HG02798 (cell line): ENCODE results near the gene NANOS3.

Experiments
- ATAC-seq: cut with Tn5 transposase; IDR thresholded peaks from one replicate; pipeline ENCODE4 v1.9.1; 2021; ENCODE audit warnings: mild to moderate bottlenecking; ENCODE audit not compliant: unreplicated experiment, poor library complexity

Gene NANOS3

DNA sequence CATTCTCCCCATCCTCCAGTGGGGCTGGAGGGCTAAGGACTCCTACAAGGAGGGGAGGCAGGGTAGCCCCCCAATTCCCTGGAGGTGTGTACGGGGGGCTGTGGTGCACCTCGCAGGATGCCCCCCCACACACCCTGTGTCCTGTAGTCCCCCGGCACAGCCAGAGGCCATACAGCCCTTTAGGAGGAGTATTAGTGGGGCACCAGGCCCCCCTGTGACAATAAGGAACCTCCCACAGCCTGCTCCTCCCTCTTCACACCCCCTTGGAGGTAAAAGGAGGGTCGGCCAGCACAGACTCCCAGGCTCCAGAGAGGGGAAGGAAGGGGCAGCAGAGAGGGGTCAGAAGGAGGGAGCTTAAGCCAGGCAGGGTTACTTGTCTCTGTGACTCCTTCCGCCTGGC lies at the start of gene NANOS3:
Gene NANOS3 (plus strand): TSS at position 301 of the 400 bp plus-strand sequence. CDS start 115 bp downstream, outside the sequence.
- ATAC-seq = no peak

DNA sequence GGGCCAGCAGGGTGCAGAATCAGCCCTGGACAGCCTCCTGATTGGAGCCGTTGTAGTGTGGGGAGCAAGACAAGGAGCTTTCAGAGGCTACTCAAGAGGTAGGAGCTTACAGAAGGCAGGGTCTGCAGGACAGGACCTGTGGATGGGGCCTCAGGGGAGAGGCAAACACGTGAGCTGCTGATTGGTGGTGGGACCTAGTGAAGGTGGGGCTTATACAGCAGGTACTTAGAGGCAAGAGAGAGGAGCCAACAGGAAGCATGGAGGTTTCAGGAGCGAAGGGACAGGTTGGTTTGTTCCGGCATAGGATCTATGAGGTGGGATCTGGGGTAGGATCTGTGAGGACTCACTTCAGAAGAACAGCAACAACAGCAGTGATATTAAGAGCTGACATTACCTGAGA lies 49.3 kb upstream of the NANOS3 start:
- no peak for ATAC-seq

DNA sequence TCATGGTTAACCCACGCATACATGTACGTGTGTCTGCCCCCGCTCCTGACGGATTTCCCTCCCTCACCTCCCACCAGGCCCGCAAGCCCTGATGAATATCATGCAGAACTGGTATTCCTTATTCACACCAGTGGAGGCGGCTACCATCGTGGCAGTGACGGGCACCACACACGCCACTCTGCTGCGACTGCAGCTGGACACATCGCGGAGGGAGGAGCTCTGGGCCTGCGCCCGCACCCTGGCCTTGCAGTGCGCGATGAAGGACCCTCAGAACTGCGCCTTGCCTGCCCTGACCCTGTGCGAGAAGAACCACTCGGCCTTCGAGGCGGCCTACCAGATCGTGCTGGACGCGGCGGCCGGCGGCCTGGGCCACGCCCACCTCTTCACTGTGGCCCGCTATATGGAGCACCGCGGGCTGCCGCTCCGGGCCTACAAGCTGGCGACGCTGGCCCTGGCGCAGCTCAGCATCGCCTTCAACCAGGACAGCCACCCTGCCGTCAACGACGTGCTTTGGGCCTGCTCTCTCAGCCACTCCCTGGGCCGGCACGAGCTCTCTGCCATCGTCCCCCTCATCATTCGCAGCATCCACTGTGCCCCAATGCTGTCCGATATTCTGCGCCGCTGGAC lies 46.7 kb upstream of the NANOS3 start:
- ATAC-seq = no peak

DNA sequence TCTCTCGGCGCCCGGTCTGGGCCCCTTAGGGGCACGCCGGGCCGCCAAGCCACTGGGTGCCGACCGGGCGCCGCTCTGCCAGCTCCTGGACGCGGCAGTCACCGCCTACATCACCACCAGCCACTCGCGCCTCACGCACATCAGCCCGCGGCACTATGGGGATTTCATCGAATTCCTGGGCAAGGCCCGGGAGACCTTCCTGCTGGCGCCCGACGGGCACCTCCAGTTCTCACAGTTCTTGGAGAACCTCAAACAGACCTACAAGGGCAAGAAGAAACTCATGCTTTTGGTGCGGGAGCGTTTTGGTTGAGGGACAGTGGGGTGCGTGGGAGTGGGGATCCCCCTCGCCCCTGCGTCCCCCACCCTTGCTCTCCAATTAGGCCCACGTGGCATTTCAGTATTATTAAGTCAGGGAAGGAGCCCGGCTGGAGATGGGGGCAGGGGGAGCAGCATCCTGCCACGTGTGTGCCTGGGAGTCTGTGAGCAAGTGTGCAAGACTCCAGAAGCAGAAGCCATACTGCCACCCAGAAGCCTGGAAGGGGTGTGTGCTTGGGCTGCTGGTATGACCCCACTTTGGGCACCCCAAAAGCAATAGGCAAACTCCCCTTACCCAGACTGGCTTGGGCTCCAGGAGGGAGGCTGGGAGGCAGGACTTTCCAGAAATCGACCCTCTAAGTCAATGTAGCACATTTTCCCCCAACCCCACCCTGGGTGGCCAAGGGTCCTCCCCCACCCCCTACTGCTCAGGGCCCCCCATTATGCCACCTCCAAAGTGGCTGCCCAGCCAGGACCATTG lies 46.0 kb upstream of the NANOS3 start:
- ATAC-seq = no peak

DNA sequence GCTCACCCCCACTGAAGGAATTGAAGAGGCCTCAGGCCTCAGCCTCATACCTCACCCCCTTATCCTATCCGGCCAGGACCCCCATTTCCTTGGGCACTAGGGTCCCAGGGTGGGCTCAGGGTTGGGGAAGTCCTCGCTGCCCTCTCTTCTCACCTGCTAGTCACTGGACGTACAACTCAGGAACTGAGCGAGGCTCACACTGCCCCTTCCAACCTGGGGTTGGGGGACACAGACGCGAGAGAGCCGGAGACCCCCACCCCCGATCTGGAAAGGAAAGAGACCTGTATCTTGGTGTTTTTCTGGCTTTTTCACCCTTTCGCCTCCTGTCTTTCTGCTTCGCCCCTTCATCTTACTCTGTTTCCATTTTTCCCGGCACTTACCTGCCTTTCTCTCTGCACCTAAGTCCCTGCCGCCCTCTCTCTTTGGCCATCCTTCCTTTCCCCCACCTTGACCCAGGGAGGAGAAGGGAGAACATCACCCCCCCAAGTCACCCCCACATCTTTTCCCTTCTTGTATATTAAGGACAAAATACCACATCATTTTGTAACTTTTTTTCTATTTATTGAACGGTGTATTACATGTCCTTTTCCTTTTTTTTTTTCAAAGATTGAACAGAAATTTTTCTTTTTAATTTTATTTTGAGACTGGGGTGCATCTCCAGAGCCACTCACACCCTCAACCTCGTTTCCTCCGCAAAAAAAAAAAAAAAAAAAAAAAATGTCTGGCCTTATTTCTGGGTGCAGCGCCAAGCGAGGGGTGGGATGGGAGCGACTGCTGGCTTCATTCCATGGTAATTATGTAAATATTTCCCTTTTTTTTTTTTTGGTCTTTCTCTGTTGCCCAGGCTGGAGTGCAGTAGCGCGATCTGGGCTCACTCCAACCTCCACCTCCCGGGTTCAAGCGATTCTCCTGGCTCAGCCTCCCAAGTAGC lies 45.1 kb upstream of the NANOS3 start:
- no peak for ATAC-seq

DNA sequence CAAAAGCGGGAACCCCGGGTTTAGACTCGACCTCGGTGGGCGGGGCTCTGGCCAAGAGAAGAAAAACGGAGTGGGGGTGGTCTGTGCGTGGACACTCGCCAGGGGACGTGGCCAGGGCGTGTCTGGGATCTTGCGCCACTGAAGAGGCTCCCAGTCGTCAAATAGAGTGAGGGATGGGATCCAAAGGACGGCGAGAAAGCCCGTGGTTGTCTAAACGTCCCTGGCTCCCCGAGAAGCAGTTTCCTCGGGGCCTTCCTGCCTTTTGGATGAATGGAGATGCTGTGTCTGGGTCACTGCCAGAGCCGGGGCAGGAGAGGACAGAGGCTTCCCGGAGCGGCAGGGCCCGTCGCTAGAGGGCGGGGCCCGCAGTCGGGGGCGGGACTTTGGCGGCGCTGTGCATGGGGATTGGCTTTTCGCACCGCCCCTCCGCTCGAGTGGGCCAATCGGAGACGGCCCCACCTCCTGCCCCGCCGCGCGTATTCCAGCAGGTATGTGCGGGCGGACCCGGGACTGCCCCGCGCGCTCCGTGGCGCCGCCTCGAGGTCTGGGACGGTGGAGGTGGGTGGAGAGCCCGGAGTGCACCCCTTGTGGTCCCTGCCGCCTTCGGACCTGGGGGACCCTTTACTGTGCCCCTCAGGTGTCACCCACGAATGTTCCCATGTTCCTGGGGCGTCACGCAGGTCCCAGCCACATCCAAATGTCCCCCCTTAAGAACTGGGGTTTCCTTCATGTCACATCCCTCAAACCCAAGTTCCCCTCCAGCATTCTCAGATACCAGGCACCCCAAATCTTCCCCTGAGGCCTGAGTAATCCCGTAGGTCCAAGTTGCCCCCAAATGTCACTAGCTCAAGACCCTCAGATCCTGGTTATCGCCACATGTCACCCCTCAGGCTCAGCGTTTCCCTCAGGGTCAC lies 43.3 kb upstream of the NANOS3 start:
- peak; percentile 88 for ATAC-seq

DNA sequence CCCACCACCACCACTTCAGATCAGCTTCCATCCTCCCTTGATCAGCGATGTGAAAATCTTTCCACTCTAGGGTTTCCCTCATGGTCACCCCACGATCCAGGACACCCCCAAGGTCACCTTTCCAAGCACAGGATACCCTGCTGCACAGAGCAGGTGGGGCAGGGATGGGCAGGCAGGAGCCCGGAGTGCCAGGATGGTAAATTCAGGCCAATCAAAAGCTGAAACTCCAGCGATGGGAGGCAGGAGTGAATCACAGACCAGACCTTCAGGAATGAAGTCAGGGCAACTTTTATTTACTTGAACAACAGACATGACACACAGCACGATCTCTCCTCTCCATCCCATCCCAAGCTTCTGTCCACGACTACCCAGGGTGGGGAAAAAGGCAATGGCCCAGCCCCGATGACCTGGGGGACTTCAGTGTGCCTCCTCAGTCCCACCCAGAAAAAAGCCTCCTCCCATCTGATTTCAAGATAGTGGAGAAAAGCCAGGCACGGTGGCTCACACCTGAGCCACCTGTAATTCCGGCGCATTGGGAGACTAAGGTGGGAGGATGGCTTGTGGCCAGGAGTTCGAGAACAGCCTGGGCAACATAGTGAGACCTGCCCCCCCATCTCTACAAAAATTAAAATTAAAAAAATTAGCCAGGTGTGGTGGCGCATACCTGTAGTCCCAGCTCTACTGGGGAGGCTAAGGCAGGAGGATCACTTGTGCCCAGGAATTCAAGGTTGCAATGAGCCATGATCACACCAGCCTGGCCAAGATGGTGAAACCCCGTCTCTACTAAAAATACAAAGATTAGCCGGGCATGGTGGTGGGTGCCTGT lies 42.5 kb upstream of the NANOS3 start:
- no peak for ATAC-seq

DNA sequence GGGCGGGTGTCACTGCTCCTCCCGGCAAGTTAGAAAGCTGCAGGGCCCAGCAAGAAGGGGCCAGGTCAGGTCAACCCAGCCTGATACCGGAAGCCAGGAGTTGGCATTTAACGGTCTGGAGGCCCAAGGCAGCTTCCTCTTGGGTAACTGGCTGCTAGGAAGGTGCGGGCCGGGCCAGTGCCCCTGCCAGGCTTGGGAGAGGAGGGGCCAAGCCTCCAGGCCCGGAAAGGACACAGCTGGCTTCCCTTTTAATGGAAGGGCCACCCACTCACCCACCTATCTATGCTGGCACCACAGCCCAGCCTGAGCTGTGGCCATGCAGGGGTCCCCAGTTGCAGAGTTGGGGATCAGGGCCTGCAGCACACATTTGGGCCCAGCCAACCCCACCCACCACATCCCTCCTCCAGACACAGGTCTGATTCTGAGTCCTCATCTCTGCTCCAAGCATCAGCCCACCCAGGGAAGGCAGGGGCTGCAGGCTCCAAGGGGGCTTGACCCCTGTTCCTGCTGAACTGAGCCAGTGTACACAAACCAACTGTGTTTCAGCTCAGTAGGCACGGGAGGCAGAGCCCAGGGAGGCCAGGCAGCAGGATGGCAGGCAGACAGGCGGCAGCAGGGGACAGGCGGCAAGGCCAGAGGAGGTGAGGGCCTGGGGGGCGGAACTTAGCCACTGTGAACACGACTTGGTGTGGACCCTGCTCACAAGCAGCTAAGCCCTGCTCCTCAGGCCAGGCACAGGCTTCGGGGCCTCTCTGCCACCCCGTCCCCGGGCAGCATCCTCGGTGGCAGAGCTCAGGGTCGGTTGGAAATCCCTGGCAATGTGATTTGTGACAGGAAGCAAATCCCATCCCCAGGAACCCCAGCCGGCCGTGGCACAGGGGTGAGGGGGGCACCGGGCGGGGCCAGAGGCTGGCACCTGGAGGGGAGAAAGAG lies 40.9 kb upstream of the NANOS3 start:
- no peak for ATAC-seq

DNA sequence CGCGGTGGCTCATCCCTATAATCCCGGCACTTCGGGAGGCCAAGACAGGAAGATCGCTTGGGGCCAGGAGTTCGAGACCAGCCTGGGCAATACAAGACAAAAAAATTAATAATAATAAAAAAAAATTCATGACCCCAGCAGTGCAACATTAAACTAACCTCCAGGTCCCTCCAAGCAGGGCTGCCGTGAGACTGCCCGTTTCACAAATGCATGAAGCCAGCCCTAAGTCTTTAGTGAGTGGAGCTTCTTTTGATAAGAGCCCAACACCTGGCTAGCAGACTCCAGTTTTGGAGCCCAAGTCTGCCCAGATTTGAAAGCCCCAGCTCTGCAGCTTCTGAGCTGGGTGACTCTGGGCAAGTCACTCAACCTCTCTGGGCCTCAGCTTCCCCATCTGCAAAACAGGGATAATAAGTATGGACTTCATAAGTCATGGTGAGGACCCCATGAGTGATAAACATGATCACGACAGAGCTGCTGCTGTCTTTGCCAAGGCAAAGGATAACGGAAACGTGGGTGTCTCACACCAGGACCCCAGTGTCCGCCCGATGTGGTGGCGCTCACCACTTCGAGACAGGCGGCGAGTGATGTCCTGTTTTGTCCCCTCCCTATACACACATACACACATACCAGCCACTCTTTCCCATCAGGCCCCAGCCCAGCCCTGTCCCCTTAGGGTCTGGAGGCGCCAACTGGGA lies 38.4 kb upstream of the NANOS3 start:
- no peak for ATAC-seq

DNA sequence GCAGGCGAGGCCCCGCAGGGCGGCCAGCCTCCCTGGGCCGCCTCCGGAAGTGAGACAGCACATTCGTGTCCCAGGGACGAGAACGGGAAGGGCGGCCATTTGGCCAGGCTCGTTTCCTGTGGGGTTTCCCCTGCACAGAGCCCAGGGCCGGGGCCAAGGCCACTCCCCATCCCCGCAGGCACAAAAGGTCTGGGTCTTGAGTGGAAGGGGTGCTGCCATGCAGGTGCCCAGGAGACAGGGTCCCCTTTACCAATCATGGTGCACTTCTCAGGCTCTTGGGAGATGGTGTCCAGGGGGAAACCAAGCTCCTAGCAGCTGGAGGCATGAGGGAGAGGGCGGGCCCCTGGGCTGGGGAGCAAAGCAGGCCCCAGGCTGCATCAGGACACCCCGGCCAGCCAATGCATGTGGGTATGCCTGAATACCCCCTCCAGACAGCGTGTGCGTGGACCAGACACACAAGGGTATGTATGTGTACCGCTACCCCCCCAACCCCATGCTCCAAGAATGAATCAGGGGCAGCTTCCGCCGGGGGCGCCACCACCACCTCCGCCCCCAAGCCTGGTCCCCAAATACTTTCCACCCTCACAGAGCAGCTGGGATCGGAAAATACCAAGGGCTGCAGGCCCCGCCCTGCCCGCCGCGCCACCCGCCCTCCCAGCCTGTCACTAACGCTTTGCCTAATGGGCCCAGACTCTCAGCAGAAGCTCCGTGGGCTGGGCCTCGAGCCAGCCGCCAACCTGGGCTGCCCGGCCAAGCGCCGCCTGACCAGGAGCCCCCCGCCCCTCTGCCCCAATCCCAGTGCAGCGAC lies 37.6 kb upstream of the NANOS3 start:
- ATAC-seq = peak; percentile 31

DNA sequence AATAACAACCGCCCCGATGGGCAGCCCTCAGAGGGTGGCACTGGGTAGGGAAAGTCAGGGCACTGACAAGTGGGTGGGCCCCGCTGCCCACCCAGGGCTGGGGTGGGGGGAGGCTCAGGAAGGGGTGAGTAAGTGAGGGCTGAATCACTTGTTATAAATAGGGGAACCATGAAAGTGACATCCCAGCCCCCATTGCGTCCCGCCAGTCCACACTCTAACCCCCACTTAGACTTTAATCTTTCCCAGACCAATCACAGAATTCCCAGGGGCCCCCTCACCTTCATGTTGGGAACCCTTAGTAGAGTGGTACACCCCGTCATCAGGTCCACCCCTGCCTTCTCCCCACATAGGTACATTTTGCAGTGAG lies 37.0 kb upstream of the NANOS3 start:
- ATAC-seq = no peak

DNA sequence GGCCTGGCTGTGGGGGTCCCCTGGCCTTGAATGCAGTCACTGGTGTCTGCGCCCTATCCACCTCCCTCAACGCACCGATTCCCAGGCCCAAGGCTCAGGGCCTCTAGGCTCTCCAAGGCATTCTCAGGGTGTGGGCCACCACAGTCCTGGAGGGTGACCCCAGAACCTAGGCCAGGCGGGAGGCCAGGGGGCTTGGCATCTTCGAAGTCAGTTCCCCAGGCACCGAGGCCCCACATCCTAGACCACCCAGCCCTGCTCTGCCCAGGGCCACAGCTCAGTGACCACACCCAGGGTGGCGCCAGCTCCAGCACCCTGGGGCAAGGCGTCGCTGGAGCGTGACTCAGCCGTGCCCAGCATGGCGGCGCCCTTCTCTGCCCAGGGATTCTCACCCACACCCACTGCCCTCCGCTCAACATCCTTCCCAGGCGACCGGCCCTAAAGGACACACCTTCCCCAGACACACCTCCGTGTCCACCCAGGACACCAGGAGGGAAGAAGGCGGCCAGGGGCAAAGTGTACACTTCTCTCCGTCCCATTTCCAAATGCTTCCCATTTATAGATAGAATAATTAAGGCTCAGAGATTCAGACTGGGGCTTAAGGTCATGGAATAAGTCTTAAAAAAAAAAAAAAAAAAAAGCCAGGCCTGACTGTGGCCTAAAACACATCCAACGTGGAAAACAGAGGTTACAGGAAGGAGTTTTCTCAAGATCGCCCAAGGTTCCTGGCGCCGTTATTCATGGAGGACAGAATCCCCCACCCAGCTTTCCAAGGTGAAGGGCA lies 36.4 kb upstream of the NANOS3 start:
- ATAC-seq = no peak

DNA sequence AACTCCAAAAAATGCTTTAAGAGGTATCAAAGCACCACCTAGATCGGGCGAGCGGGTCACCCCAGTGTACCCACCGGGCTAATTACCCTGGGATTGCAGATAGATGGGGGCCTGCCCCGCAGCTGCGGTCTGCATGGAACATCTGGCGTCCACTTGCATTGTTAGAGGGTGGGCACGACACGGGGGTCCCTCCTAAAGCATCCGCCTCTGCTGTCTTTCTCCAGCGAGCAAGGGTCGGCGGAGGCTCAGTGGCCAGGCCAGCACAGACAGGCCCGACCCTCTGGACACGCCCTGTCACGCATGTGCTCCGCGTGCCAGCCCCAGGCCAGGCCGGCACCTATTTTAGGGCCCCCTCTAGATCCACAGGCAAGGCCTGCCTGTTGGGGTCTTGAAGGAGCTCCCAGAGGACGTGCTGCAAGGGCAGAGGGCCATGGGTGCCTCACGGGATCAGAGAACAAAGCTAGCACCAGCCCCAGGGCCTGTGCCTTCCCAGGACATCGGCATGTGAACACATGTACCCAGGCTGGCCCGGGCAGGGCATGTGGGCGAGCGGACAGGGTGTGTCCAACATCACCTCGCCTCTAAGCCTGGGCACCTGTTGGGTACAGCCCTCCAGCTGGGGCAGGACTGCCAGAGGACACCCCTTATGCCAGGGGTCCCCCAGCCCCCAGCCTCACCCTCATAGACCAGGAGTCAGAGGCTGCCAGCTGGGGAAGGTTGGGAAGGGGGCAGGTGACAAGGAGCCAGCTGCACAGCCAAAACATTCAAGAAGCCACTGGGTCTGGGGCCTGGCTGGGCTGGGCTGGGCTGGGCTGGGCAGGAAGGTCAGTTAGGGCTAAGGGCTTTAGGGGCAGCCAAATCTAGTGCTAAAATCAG lies 35.6 kb upstream of the NANOS3 start:
- no peak for ATAC-seq

DNA sequence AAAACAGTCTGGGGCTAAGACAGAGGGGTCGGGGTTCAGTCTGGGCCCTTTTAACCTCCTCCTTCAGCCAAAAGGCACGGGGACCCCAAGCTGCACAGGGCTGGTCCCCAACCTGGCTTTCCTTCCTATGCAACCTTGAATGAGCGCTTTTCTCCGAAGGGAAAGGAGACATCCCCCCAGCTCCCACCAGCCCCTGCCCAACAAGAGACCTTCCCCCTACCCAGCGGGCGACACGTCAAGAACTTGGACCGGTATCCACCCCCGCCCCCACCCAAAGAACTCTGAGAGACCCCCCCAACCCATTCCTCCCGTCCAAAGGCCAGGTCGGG lies 35.0 kb upstream of the NANOS3 start:
- ATAC-seq = no peak
